GM21576 (cell line): ENCODE measurements around the gene SMYD3.
"Not testable (repeated sequence)": the region's sequence is repeated elsewhere in the genome, so short reads cannot be mapped to it uniquely, and the experiment has no call there.

Experiments used
- ATAC-seq: cut with Tn5 transposase; IDR thresholded peaks from one replicate; pipeline ENCODE4 v1.9.1; 2021; ENCODE audit warnings: mild to moderate bottlenecking, moderate library complexity; ENCODE audit not compliant: unreplicated experiment

The SMYD3 gene

GRCh38 chr1:245971711-245972085 lies 535.4 kb downstream of the SMYD3 start:
- ATAC-seq: no peak

DNA sequence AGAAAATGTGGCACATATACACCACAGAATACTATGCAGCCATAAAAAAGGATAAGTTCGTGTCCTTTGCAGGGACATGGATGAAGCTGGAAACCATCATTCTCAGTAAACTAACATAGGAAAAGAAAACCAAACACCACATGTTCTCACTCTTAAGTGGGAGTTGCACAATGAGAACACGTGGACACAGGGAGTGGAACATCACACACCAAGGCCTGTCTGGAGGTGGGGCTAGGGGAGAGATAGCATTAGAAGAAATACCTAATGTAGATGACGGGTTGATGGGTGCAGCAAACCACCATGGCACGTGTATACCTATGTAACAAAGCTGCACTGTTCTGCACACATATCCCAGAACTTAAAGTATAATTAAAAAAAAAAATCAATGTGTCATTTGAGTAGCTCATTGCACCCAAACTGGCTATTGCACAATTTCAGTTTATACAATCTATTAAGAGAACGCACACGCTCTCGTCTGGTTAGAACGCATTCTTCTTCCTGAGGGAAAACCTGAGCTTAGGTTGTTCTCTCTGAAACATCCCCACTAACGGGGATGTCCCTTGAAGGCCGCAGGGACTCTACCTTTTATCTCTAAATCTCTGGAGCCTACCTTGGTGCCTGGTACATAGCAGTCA lies 535.9 kb downstream of the SMYD3 start:
- not testable (repeated sequence) for ATAC-seq

DNA sequence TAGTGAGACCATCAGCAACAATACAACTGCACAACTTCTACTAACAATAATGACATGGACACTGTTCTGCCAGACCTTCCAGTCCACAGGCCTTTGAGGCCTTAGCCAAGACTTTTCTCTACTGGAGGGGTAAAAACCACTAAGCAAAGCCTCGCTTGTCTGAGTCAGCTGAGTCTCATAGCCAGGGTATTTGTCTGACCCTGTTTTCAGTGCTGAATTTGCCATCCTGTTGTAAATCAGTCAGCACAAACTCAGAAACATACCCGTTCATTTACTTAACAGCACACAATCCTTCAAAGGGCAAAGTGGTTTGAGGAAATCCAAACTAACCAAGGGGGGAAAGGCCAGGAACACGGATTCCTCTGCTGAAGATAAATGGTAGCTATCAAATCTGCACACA lies 537.8 kb downstream of the SMYD3 start:
- no peak for ATAC-seq

DNA sequence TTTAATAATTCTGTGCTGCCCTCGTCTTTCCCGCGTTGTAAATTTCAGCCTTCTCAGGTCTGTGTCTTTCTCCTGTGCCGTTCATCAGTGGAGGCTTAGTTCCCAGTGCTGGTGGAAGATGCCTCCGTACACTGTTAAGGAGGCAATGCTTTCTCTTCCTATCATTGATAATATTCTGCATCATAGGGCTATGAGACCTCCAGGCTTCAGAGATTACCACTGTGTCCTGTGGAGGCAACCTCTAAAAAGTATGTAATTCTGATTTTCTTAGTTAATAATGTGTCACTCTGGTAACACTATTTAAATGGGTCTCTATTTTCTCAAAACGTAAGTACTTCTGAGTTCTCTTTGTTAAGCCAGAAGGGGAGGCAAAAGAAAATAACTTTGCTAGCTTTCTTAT lies 538.3 kb downstream of the SMYD3 start:
- no peak for ATAC-seq

GRCh38 chr1:245965398-245965797 lies 541.7 kb downstream of the SMYD3 start:
- ATAC-seq: no peak

GRCh38 chr1:245963649-245964048 lies 543.4 kb downstream of the SMYD3 start:
- ATAC-seq: no peak

DNA sequence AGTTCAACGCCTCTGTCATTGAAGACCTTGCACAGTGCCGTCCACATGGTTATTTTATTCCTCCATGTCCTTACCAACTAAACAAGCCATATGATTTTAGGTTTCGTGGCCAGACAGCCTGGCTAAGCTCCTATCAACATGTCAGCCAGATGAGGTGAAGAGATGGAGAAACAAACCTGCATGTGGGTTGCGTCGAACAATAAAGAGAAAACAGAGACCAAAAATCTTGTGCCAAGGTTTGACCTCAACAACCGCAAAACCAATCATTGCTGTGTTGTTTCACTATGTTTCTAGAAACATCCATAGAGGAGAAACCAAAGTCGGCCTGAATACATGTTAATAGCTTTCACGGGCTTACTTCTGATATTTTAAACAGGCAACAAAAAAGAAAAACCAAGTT lies 544.6 kb downstream of the SMYD3 start:
- no peak for ATAC-seq

DNA sequence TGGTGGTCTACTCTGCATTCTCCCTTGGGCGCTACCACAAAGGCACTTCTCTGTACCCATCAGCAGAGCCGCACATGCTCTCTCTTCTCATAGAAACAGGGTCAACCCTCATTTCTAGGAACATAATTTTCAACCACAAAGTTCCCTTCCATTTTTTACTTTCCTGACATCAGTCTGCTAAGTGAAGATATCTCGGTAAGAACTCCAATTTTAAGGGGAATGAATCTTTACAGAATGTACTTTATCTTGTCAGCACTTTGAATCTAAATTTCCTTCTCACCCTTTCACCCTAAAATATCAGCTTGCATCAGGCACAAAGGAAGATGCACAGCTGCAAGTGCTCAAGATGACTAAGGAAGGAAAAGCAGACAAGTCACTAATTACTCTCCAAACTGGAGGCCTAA lies 545.9 kb downstream of the SMYD3 start:
- ATAC-seq: no peak

DNA sequence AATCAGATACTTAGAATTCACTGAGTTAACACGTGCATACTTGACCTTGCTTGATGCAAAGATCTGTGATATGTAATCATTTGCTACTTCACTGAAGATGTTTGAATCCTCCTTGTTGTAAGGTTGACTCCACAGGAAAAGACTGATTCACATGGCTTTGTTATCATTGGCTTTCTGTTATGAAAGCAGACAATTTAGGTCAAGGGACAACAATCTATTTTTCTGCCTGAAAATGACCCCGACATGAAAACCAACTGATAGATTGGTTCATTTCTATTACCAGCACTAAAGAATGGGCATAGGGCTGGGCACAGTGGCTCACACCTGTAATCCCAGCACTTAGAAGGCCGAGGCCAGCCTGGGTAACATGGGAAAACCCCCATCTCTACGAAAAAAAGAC lies 546.9 kb downstream of the SMYD3 start:
- no peak for ATAC-seq

DNA sequence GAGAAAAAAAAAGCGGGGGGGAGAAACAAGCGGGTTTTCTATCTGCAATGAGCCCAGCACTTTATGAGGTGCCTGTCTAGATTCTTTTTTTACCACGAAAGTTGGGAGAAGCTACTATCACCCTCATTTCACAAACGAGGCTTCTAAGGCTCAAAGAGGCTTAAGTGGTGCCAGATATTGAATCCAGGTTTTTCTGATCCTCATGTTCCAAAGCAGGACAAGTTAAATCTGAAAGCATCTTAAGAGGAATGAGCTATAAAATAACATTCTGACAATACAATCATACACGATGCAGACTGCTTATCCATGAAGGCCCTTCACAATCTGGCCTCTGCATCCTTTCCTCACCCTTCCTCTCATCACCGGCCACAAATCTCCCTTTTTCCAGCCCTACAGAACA lies 549.1 kb downstream of the SMYD3 start:
- no peak for ATAC-seq

DNA sequence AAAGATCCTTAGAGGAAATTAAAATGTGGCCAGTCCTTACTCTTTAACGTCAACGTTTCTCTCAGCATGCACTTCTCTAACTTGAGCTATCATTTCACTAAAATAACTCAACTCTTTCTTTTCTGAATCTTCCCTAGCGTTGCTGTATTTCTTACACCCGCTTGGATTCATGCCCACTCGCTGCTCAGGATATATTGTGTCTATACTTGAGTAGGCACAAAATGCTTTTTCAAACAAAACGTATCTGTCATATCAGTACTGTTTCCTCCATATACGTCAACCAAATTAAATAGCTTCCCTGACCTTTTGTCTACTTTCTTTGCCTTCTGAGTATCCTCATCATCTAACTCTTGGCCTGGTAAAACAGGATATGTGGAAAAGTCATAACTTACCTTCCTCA lies 549.7 kb downstream of the SMYD3 start:
- no peak for ATAC-seq

DNA sequence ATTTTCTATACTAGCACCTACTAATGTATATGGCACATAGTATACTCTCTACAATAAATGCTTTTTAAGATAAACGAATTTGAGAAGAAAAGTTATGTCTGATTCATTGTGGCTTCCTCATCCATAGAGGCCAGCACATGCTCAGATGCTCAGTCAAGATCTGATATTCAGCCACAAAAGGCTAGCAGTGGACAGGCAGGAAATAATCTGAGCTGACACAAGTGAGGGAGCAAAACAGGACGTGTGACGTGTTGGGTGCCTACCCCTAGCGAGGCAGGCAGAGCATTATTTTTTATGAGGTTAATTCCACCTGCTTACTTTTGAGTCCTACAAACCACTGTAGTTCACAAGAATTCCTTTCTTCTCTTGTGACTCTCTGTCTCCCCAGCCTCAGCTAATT lies 550.9 kb downstream of the SMYD3 start:
- no peak for ATAC-seq

DNA sequence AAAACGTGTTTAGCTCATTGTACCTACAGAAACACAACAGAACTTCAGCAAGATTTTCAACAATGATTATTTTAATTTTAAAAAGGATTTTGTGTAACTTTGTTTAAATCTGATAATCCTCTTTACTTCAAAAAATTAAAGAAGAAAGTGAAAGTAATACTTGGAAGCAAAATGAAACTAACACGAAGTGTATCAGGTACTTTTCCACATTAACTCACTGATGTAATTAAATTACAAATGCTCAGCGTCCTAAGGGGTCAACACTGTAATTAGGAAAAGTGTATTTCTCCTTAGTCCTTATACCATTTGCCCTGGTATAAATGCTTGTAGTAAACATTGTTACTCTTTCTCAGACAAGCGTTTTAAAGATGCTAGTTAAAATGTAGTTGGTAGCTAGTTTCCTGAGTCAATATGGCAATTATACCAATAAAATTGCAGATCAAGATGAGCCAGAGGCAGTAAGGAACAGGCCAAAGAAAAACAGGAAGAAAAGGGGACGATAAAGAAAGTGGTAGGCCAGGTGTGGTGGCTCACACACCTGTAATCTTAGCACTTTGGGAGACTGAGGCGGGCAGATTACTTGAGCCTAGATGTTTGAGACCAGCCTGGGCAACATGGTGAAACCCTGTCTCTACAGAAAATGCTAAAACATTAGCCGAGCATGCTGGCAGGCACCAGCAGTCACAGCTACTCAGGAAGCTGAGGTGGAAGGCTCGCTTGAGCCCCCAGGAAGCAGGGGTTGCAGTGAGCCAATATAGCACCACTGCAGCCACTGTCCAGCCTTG lies 553.0 kb downstream of the SMYD3 start:
- ATAC-seq: peak; percentile 43

- ATAC-seq: no peak
Measured at GRCh38 chr1:245952383-245953026, 554.6 kb downstream of the SMYD3 start.

- ATAC-seq: no peak
Measured at GRCh38 chr1:245948786-245949185, 558.3 kb downstream of the SMYD3 start.

DNA sequence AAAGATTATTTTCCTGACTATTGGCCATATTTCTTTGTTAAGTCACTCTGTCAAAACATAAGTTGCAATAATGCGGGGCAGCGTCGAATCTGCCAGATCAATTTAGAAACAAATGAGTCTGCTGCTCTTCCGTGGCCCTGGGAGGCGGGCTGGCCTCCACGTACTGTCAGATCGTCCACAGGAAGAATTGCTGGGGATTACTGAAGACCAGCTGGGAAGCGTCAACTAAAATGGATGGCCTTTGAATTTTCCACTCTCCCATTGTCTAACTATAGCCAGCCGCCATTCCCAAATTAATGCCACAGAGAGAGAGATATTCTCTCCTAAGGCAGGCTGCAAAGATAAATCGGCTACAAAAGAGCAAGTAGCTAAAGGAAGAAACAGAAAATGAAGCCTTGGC lies 560.2 kb downstream of the SMYD3 start:
- ATAC-seq: no peak

DNA sequence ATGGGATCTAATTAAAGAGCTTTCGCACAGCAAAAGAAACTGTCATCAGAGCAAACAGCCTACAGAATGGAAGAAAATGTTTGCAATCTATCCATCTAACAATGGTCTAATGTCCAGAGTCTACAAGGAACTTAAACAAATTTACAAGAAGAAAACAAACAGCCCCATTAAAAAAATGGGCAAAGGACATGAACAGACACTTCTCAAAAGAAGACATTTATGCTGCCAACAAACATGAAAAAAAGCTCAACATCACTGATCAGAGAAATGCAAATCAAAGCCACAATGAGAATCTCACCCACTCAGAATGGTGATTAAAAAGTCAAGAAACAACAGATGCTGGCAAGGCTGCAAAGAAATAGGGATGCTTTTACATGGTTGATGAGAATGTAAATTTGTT lies 561.9 kb downstream of the SMYD3 start:
- ATAC-seq: not testable (repeated sequence)

DNA sequence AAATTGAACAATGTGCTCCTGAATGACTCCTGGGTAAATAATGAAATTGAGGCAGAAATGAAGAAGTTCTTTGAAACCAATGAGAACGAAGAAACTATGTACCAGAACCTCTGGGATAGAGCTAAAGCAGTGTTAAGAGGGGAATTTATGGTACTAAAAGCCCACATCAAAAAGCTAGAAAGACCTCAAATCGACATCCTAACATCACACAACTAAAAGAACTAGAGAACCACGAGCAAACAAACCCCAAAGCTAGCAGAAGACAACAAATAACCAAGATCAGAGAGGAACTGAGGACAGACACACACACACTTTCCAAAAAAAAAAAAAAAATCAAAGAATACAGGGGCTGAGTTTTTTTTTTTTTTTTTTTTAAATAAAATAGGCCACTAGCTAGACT lies 564.2 kb downstream of the SMYD3 start:
- ATAC-seq: no peak

GRCh38 chr1:245941771-245942170 lies 565.3 kb downstream of the SMYD3 start:
- ATAC-seq: not testable (repeated sequence)

- ATAC-seq: no peak
Measured at GRCh38 chr1:245939756-245940345, 567.2 kb downstream of the SMYD3 start.

- ATAC-seq: no peak
Measured at GRCh38 chr1:245938046-245938435, 569.0 kb downstream of the SMYD3 start.
